Left ventricle myocardium inferior (tissue), 1 donor: ENCODE results near the gene RIPK3. TPM values are rescaled to one million over a fixed set of nuclear protein-coding genes. Genes with fewer than 3 reads are reported as not detected.

Source experiments
- DNase-seq: peaks from one replicate; pipeline ENCODE4 v3.0.0-alpha.2; 2020
- H3K27ac ChIP-seq: fragments of 200-600 bp; replicated peaks from 2 replicates; pipeline ENCODE4 v1.8.0; 2021
- H3K27me3 ChIP-seq: fragments of 200-600 bp; 2 replicates; pipeline ENCODE4 v1.8.0; 2021; ENCODE audit warnings: low read depth
- H3K36me3 ChIP-seq: fragments of 200-600 bp; 2 replicates; pipeline ENCODE4 v1.8.0; 2021
- H3K4me1 ChIP-seq: fragments of 200-600 bp; 2 replicates; pipeline ENCODE4 v1.8.0; 2021
- H3K4me3 ChIP-seq: fragments of 200-600 bp; 2 replicates; pipeline ENCODE4 v1.8.0; 2021; ENCODE audit warnings: mild to moderate bottlenecking, moderate library complexity
- H3K9me3 ChIP-seq: fragments of 200-600 bp; replicated peaks from 2 replicates; pipeline ENCODE4 v1.8.0; 2021
- intact Hi-C: fragments of 100-400 bp; cut with micrococcal nuclease; formaldehyde crosslinking; loops from one replicate; pipeline ENCODE4 v1.11.0; 2022
- total RNA-seq: library from RNA; stranded (reverse); fragmentation: NEBNext Ultra II Directional; extraction: Animal tissue kit (Norgen Biotek cat#: 25700); gene quantifications from one replicate; pipeline ENCODE4 v1.2.1, GENCODE V29; 2021
- TF ChIP-seq, protein P1 (sequence below): fragments of 200-600 bp; IDR thresholded peaks from 2 replicates; pipeline ENCODE4 v1.8.0; 2021; ENCODE audit warnings: antibody characterized with exemption, mild to moderate bottlenecking, borderline replicate concordance
- donor health status: DM: no; HTN: yes; CAD: no; lungs with severe emphysema.

Gene RIPK3
- total RNA-seq, 1 donor from 2014 or later, result 3.6 TPM

DNA sequence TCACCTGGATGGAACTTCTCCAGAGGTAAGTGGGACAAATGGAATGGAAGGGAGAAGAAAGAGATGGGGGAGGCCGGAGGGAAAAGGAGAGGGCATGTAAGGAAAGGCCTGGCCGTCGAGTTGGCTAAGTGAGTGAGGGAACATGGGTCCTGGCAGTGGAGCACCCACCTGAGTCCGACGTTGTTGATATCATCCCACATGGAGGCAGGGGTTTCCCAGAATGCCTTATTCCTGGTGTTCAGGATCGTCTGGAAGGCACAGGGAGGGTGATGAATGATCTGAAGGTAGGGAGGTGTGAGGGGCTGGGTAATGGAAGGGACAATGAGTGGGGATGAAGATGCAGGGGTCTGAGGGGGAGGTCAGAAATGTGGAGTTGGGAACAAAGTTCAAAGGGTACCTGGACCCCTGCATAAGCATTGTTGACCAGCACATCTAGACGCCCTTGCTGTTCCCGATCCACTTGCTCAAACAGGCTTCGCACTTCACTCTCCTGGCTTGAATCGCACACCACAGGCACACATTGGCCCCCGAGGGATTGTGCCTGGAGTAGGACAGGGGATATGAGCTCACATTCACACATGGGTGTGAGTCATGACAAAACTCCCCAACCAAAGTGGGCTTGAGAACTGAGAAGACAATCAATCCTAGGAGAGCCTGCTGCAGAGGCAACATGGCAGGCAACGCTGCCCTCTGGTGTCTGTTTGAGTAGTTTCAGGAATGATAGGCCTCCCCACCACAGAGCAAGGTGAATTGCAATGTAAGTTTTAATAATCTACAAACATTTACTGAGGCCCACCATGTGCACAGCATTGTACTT lies 43.2 kb downstream of the RIPK3 start:
- H3K36me3 ChIP-seq, result peaks cover 37% of the 10 kb centered on the region
- peak; percentile 43 for DNase-seq
- intact Hi-C loops, result no loop called here
- TF ChIP-seq, protein P1, sequence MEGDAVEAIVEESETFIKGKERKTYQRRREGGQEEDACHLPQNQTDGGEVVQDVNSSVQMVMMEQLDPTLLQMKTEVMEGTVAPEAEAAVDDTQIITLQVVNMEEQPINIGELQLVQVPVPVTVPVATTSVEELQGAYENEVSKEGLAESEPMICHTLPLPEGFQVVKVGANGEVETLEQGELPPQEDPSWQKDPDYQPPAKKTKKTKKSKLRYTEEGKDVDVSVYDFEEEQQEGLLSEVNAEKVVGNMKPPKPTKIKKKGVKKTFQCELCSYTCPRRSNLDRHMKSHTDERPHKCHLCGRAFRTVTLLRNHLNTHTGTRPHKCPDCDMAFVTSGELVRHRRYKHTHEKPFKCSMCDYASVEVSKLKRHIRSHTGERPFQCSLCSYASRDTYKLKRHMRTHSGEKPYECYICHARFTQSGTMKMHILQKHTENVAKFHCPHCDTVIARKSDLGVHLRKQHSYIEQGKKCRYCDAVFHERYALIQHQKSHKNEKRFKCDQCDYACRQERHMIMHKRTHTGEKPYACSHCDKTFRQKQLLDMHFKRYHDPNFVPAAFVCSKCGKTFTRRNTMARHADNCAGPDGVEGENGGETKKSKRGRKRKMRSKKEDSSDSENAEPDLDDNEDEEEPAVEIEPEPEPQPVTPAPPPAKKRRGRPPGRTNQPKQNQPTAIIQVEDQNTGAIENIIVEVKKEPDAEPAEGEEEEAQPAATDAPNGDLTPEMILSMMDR, result peak; percentile 82
- no peaks in the 10 kb centered on the region for H3K9me3 ChIP-seq
- H3K4me3 ChIP-seq, result no peak overlapping the region
- H3K27ac ChIP-seq, result no peak overlapping the region
- H3K27me3 ChIP-seq, result no peaks in the 10 kb centered on the region
- peaks cover 46% of the 10 kb centered on the region for H3K4me1 ChIP-seq

DNA sequence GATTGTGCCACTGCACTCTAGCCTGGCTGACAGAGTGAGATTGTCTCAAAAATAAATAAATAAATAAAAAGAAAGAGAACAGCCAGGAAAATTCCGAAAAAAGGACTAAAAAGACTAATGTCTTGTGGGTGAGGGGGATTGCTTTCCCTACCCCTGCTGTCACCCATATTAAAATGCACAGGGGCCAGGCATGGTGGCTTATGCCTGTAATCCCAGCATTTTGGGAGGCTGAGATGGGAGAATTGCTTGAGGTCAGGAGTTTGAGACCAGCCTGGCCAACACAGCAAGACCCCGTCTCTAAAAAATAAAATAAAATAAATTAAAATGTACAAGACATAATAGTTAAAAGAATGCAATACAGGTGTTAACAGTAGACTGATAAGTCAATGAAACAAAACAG lies 46.3 kb downstream of the RIPK3 start:
- Histone ChIP-seq H3K36me3 (peaks cover 56% of the 10 kb centered on the region), H3K27me3 (no peaks in the 10 kb centered on the region), H3K27ac (no peak overlapping the region), H3K9me3 (no peaks in the 10 kb centered on the region), H3K4me1 (peaks cover 18% of the 10 kb centered on the region), H3K4me3 (no peak overlapping the region)
- DNase-seq, result no peak
- intact Hi-C loops, result no loop called here
- TF ChIP-seq, protein P1, result no peak

DNA sequence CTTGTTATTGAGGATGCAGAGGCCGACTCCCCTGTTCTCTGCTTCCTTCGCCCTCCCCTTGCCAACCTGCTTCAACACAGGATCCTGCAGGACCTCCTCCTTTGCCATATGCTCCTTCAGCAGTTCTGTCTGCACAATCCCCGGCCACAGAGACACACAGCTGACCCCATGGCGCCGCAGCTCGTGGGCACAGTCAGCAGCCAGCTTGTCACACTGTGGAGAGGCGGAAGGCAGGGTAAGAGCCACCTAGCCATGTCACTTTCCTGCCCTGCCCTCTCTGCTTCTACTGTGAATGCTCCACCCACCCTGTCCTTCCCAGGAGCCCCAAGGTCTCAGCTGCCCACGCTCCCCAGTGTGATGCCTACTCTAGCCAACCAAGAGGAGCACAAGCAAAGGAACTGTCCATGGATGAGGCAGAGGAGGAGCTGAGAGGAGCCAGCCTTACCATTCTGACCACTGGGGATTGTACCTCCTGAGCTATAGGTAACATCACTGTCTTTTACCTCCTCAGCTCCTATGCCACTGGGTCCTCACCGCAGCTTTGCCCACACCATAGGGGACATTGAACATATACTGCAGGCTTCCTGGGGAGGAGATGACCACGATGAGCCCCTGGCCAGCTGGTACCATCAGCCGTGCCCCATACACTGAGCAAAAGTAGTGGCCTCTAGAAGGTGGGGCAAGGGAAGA lies 47.5 kb downstream of the RIPK3 start:
- intact Hi-C loops, result no loop called here

DNA sequence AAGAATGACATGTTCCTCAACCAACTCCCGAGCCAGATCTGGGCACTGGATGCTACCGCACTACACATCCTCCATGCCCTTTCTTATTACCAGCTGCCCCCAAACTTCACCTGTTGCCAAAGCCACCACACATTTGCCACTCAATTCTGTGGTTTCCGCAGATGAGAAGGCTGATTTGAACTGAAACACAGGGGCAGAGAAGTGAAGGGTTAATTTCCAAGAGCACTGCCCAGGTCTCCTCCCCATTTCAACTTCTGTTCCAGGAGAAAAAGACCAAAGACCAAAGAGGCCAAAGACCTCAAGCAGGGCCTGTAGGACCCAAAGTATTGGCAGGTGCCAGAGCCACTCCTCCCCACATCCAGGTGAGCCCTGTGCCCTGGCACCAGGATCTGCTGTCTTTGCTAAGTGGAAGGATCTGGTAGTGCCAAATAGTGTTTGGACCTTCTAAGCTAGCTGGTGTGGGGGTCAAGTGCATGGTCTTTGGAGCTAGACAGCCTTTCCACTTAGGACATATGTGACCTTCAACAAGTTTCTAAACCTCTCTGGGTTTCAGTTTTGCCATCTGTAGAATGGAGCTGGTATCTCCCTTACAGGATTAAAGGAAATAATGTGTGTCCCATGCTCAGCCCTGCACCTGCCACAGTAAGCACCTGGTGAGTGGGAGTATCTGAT lies 48.2 kb downstream of the RIPK3 start:
- no peak for DNase-seq
- Histone ChIP-seq H3K4me3 (no peak overlapping the region), H3K27ac (no peak overlapping the region), H3K9me3 (no peaks in the 10 kb centered on the region), H3K36me3 (peaks cover 56% of the 10 kb centered on the region), H3K4me1 (peaks cover 2% of the 10 kb centered on the region), H3K27me3 (no peaks in the 10 kb centered on the region)
- TF ChIP-seq, protein P1, result no peak
- intact Hi-C loops, result no loop called here

More for the DNA sequence above, 47.5 kb downstream of the RIPK3 start:
- TF ChIP-seq, protein P1, result no peak
- Histone ChIP-seq H3K27ac (no peak overlapping the region), H3K36me3 (peaks cover 56% of the 10 kb centered on the region), H3K4me1 (peaks cover 9% of the 10 kb centered on the region), H3K27me3 (no peaks in the 10 kb centered on the region), H3K4me3 (no peak overlapping the region), H3K9me3 (no peaks in the 10 kb centered on the region)
- DNase-seq, result no peak

DNA sequence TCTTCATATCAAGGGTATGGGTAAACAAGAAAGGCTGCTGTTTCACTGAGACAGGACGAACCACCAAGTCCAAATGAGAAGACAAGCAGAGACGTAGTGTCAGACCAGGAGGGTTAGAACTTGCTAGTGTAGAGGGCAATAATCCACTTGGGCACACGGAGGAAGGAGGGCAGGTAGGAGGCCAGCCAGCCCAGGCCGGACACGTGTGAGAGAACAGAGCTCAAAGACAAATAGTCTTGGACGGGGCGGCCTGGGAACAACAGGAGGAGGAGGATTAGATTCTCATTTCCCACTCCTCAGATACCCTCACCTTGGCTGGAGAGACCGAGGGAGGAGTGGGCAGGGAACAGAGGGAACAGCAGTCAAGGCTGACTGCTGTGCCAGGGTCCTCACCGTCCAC lies 49.0 kb downstream of the RIPK3 start:
- intact Hi-C loops, result no loop called here
- Histone ChIP-seq H3K4me1 (no peaks in the 10 kb centered on the region), H3K36me3 (peaks cover 49% of the 10 kb centered on the region), H3K4me3 (no peak overlapping the region), H3K27me3 (no peaks in the 10 kb centered on the region), H3K27ac (no peak overlapping the region), H3K9me3 (no peaks in the 10 kb centered on the region)
- DNase-seq, result no peak
- TF ChIP-seq, protein P1, result no peak
